Omental fat pad (tissue), 4 donors: ENCODE results near the gene SPRED3. TPM values are rescaled to one million over a fixed set of nuclear protein-coding genes. Genes with fewer than 3 reads are reported as not detected.
A peak's percentile ranks its signal among the peaks of the same experiment; 100 is the strongest.

Source experiments
- ATAC-seq: fragments of 150-250 bp; one replicate; pipeline ENCODE4 v1.9.1; 2016; ENCODE audit warnings: mild to moderate bottlenecking, moderate library complexity; ENCODE audit not compliant: low FRiP score
- DNase-seq: peaks from one replicate; pipeline ENCODE4 v3.0.0-alpha.2; 2019; ENCODE audit warnings: low spot score
- total RNA-seq, 4 donors: library from RNA; depleted of rRNA; stranded (reverse); fragments of >200 nt; gene quantifications; one replicate each; pipeline ENCODE4 v1.1.0, GENCODE V29; 2016
- TF ChIP-seq, protein P1 (sequence below), 3 donors: fragments of 450-650 bp; IDR thresholded peaks; one replicate each; pipeline ENCODE4 v1.5.1; 2016 to 2017; ENCODE audit warnings: antibody characterized with exemption in 3 of 3, mild to moderate bottlenecking in 3 of 3, moderate library complexity in 2 of 3

Gene SPRED3
- total RNA-seq, 4 donors from 2014 or later = 0.44 to 0.93 (median 0.84) TPM; not detected in 1

DNA sequence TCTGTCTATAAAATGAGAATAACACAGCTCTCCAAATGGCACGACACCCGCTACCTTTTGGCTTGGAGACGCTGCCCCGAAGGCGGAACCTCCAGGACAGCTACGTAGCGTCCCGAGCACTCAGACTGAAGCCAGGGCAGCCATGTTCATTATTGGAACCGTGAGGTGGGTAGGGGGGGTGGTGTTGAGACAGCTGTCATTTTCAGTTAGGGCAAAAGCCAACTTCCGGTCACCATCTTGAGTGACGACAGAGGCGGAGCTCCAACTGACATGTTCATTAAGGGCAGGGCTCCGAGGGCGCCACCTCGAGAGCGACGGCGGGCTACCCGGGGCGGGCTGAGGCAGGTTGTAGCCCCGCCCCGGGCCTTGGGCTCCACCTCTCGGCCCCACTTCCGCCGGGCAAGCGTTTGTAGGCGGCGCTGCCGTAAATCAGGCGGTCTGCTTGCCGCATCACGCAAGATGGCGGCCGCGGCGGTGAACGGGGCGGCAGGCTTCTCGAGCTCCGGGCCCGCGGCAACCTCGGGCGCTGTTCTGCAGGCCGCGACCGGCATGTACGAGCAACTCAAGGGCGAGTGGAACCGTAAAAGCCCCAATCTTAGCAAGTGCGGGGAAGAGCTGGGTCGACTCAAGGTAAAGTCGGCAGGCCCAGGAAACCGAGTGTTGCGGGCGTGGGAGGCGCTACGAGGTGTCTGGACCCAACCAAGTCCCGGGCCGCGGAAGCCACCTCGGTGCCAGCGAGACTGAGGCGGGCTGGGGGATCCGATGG, 14.0 kb upstream of the SPRED3 start, which contains the start of gene PSMD8:
PSMD8 (plus strand) TSS at position 240 of the 766 bp plus-strand sequence; CDS start at position 271, 31 bp downstream.
- ATAC-seq = peak; percentile 98
- TF ChIP-seq, protein P1, sequence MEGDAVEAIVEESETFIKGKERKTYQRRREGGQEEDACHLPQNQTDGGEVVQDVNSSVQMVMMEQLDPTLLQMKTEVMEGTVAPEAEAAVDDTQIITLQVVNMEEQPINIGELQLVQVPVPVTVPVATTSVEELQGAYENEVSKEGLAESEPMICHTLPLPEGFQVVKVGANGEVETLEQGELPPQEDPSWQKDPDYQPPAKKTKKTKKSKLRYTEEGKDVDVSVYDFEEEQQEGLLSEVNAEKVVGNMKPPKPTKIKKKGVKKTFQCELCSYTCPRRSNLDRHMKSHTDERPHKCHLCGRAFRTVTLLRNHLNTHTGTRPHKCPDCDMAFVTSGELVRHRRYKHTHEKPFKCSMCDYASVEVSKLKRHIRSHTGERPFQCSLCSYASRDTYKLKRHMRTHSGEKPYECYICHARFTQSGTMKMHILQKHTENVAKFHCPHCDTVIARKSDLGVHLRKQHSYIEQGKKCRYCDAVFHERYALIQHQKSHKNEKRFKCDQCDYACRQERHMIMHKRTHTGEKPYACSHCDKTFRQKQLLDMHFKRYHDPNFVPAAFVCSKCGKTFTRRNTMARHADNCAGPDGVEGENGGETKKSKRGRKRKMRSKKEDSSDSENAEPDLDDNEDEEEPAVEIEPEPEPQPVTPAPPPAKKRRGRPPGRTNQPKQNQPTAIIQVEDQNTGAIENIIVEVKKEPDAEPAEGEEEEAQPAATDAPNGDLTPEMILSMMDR (IDR thresholded peaks at IDR 0.05) = no peak
- peak; percentile 92 for DNase-seq

DNA sequence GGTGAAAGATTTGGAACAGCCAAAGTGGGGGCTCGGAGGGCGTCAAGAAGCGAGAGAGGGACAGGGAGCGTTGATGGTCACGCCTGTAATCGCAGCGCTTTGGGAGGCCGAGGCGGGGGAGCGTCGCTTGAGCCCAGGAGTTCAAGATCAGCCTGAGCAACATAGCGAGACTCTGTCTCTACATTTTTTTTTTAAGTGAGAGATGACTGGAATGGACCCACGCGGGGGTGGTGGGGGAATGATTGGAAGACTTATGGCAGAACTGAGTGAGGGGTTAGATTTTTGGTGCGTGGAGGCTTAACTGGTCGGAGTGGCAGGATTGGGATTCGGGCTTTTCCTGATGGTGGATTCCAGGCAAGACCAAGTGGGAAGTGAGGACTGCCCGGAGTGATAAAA, 13.4 kb upstream of the SPRED3 start:
- DNase-seq (no peak), ATAC-seq (no peak)
- TF ChIP-seq, protein P1 (IDR thresholded peaks at IDR 0.05) = no peak

DNA sequence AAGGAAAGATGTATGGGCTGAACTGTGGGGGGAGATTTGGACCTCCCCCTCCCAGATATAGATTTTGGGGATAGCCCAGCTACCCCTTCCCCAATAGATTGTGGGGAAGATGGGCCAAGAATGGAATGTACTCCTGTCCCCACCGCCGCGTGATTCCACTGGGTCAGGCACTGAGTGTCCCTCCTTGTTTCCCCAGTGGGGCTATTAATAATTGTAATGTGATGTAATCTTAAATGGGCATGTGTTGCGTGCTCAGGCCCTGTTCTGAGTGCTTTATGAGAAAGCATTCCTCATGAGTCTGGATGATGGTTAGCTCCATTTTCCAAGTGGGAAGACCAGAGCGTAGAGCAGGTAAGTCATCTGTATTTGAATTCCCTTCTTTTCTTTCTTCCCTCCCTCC, 12.7 kb upstream of the SPRED3 start:
- DNase-seq (no peak), ATAC-seq (no peak)
- TF ChIP-seq, protein P1 (IDR thresholded peaks at IDR 0.05) = no peak

DNA sequence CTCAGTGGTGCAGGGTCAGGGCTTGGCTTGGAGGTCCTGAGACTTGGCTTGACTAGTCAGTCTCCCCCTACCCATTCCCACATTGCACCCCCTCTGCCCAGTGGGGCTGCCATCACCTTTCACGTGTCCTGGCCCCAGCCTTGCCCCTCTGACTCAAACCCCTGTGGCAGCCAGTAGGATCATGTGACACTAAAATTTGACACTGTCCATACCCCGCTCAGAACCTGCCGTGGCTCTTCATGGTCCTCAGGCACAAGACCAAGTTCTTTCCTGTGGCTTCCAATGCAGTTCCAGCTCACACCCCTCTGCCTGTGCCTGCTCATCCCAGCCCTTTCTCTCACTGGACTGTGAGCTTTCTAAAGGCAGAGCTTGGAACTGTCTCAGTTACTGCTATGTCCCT, 11.9 kb upstream of the SPRED3 start:
- TF ChIP-seq, protein P1 (IDR thresholded peaks at IDR 0.05) = no peak
- ATAC-seq (no peak), DNase-seq (no peak)

DNA sequence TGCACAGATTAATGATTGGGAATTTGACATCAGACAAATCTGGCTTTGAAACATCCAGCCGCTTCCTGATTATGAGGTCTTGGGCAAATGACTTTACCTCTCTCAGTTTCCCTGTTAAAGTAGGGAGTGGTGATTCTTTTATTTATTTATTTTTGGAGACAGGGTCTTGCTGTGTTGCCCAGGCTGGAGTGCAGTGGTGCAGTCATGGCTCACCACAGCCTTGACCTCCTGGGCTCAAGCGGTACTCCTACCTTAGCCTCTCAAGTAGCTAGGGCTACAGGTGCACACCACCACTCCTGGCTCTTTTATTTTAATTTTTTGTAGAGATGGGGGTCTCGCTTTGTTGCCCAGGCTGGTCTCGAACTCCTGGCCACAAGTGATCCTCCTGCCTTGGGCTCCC, 11.4 kb upstream of the SPRED3 start:
- ATAC-seq (no peak), DNase-seq (no peak)
- TF ChIP-seq, protein P1 (IDR thresholded peaks at IDR 0.05) = no peak

DNA sequence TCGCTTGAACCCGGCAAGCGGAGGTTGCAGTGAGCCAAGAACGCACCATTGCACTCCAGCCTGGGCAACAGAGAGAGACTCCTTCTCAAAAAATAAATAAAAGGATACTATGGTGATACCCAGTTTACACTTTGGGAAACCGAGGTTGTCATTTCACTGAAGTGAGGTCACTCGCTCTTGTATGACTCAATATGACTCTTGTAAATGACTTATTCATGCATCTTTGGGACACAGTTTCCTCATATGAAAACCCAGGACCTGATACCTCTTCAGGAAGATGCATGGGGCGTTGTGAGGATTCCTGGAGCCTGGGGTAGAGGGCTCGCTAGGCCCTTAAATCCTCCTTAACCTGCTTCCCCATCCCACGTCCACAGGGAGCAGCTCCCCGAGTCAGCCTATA, 9.6 kb upstream of the SPRED3 start:
- ATAC-seq (no peak), DNase-seq (no peak)
- TF ChIP-seq, protein P1 (IDR thresholded peaks at IDR 0.05) = no peak

DNA sequence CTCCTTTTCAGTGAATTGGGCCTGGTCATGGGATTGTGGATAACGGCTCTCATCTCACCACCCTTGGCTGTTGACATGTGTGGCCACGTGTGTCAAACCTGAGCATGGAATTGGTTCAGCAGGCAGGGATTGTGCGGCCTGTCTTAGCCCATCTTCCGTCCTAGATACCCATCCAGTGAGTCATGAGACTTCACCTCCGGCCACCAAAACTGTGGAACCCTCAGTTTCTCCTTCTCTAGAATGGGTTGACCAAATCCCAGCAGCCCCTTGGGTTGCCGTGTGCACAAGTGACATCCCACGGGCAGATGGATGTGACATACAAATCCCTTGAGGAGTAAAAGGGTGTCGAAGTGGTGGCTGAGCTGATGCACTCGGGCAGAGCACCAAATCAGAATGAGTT, 7.4 kb upstream of the SPRED3 start:
- TF ChIP-seq, protein P1 (IDR thresholded peaks at IDR 0.05) = no peak
- no peak for DNase-seq
- ATAC-seq = no peak
